AG08396 (cell line): ENCODE data around the gene MYH4.

Experiments used
- DNase-seq: peaks from one replicate; pipeline ENCODE4 v3.0.0; 2012; ENCODE audit warnings: low spot score, mixed read lengths

MYH4 gene

DNA sequence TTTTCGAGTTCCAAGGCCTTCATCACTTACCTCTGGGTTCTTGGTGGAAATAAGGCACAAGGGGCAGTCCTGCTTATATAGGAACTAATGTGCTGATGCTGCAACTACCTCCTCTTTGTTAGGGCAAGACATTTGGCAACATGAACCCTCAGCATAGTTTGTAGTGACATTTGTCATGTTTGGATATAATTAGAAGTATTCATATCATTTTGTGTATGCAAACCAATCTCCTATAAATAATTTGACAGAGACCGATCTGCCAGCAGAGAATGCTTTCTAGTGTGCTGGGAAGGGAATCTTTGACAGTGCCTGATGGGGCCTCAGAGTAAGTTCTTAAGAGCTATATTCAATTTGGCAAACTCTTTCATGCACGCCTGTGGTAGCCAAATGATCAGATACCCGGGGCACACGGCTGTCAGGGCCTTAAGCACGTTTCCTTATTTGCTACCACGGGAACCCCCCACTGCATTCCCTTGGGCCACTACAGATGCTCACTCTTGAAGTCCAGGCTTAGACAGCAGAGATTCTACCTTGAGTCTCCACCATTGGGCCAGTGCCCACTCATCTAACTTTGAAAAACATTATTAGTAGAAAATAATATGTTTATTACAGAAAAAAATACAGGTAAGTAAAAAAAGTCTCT, 47.3 kb downstream of the MYH4 start, which contains the start of gene MYH8:
MYH8 (minus strand) TSS at position 51 of the 643 bp plus-strand sequence. CDS start 1,723 bp downstream, outside the sequence.
- no peak for DNase-seq

DNA sequence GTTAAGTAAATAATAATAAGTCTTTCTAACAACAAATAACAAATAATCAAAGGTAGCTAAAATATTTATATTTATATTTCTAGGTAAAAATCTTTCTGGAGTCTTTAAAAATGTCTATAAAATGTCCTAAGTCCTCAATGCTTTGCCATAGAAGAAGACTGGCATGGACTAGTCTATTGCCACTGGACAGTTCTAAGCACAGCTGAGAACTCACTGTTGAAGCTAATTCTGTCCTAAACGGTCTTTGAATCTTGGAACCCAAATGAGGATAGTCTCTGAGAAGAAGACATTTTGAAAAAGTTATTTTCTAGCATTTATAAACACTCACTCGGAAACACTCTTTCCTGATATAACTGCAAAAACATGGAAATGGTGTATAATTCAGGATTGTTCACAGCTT, 48.1 kb downstream of the MYH4 start:
- DNase-seq: no peak

DNA sequence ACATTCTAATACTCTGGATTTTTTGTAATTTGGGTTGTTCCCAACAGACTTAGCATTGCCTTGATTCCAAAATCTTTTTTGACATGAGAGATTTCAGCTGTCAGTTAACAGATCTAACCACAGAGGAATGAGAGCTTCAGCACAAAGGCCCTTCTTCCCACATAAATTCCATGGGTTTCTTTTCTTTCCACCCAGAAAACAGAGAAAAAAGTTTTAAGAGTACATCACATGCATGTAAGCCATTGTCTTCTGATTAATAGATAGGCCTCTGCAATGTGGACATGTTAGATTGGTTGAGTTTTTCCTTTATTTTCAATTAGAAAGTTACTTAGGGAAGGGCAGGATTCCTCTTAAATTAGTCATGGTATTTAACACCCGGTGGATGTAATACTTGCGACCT, 48.5 kb downstream of the MYH4 start:
- no peak for DNase-seq

DNA sequence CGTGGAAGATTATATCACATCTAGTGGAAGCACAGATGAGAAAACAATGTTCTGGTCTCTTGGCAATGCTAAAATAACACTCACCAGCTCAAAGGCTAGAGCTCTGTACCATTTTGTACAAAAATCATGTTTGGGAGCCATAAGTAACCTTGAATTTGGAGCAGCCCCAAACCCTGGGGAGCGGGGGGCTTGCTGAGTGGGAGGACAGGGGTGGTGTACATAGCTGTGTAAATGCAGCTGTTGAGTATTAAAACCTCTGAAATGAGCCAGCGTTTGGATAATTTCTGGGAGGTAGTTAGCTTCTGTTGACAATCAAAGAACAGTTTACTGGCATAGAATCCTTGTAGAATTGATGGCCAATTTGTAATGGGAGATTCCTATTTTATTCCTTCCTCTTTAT, 51.9 kb downstream of the MYH4 start:
- DNase-seq: no peak

DNA sequence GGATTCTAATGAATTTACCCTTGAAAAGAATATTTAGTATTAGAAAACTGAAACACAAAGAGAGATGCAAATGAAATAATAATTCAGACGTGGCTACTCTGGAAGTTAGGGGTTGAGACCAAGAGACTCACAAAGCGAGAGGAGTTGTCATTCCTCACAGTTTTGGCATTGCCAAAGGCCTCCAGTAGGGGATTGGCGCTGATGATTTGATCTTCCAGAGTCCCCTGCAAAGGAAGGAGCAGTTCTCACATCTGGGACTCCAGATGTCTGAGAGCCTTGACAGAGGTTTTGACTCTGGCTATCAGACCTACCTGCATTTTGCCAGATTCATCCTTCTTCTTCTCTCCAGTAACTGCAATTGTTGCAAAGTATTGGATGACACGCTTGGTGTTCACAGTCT, 54.2 kb downstream of the MYH4 start:
- DNase-seq: no peak

DNA sequence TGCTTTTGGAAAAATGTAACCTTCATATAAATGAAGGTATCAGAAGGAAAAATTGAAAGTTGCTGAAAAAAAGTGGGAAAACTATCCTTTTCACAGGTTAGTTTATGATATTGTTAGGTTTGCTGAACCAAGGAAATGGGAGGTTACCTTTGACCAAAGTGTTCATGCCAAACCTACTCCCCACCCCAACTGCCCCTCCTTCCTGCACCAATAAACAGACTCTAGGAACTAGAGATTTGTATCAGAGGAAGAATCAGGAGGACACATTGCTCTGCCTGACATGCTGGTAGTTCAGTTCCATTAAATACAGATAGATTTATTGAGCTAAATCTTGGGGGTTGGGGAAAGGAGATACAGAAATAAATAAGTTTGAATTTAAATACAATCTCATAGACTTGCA, 65.8 kb downstream of the MYH4 start:
- no peak for DNase-seq

DNA sequence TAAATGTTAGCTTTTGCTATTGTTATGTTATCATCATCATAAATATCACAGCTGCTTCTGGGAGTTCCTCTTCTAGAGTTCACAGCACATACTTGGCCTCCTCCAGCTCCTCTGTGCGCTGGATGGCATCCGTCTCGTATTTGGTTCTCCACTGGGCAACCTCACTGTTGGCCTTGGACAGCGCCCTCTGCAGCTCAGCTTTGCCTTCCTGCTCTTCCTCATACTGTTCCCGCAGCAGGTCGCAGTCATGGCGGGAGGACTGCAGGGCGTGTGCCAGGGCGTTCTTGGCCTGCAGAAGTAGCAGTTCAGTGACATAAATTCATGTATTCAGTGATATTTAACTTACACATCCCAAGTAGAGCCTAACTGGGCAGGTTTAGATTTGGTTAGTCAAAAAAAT, 71.0 kb downstream of the MYH4 start:
- no peak for DNase-seq

DNA sequence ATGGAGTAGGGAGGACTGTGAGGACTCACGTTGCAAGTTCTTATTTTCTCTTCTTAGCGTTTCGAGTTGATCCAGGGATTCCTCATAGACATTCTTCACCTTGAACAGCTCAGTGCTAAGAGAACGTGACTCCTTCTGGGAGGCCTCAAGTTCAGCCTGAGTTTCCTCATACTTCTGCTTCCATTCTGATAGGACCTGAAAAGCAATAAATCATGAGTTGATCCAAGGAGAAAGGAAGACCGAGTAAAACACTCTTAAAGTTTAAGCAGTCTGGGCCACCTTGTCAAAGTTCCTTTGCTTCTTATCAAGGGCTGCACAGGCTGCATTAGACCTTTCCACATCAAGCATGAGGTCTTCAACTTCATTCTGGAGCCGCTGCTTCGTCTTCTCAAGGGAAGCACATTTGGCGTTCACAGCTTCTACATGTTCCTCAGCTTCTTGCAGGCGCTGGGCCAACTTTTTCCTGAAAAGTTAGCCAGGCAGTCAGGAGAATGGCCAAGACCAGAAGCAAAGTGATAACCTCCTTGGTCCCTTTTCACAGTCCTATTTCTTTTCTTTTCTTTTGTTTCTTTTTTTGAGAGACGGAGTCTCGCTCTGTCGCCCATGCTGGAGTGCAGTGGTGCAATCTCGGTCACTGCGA, 72.7 kb downstream of the MYH4 start:
- DNase-seq: no peak

DNA sequence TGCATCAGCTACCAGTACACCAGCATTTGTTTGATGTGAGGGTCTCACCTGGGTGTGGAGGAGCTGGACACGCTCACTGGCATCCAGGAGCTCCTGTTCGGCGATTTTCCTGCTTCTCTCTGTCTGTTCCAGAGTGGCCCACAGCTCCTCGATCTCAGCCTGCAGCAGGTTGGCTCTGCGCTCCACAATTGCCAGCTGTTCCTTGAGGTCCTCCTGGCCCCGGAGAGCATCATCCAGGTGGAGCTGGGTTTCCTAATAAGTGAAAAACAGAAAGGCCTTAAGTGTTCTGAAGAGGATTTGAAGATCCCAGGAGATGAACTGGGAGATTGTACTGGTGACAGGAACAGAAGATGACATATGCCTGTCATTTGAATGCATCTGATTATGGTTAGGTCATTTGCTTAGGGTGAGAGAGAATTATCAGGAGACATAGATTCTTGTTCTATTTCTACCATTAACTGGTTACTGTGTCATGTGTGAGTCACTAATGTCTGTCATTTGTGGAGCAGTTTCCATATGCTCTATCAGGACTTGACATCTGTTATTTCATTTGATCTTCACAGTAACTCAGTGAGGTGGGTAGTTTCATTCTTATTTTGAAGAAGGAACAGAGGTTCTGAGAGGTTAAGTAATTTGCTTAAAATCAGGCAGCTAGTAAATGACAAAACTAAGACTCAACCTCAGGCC, 75.0 kb downstream of the MYH4 start:
- no peak for DNase-seq
